PFSK-1 (cell line): ENCODE results near the gene GFOD2.

Experiments used
- FOXP2 ChIP-seq: optimal IDR thresholded peaks from 2 replicates; pipeline ENCODE3; 2011; ENCODE audit warnings: borderline replicate concordance, control low read depth, inconsistent platforms; ENCODE audit not compliant: insufficient read depth; ENCODE audit errors: extremely low read length, extremely low read depth
- POLR2AphosphoS5 ChIP-seq: IDR thresholded peaks from 2 replicates; pipeline ENCODE4 v1.6.1; 2012; ENCODE audit warnings: low read depth, mild to moderate bottlenecking, control low read depth, low read length, moderate library complexity
- REST ChIP-seq, 2 experiments: IDR thresholded peaks; 2 replicates each; pipeline versions ENCODE4 v1.6.1 to v1.8.0; 2011 to 2012; ENCODE audit warnings: low read depth in 2 of 2, low read length in 2 of 2, control low read depth in 1 of 2, inconsistent platforms in 1 of 2, mild to moderate bottlenecking in 1 of 2, moderate library complexity in 1 of 2; ENCODE audit not compliant: insufficient read depth in 1 of 2
- SIN3A ChIP-seq: IDR thresholded peaks from 2 replicates; pipeline ENCODE4 v1.6.1; 2012; ENCODE audit warnings: mild to moderate bottlenecking, low read length, moderate library complexity, borderline replicate concordance; ENCODE audit not compliant: insufficient read depth
- TAF1 ChIP-seq: IDR thresholded peaks from 2 replicates; pipeline ENCODE4 v1.6.1; 2012; ENCODE audit warnings: low read length, control low read depth, borderline replicate concordance; ENCODE audit not compliant: insufficient read depth

The GFOD2 gene

GRCh38 chr16:67668495-67669157 is 50.5 kb downstream of the GFOD2 start:
- TF ChIP-seq REST (IDR thresholded peaks at IDR 0.05; ENCODE audit: insufficient read depth in 1 of 2, low read depth in 2 of 2, low read length in 2 of 2), result no peak
- no peak for TF ChIP-seq FOXP2
- TF ChIP-seq SIN3A, result no peak
- TF ChIP-seq POLR2AphosphoS5, result no peak
- TF ChIP-seq TAF1, result no peak

GRCh38 chr16:67667817-67668494 is 51.2 kb downstream of the GFOD2 start:
- TF ChIP-seq POLR2AphosphoS5, result no peak

GRCh38 chr16:67667453-67667816 is 51.7 kb downstream of the GFOD2 start:
- TF ChIP-seq SIN3A (no peak), POLR2AphosphoS5 (no peak), TAF1 (no peak), FOXP2 (no peak), REST (IDR thresholded peaks at IDR 0.05; ENCODE audit: insufficient read depth in 1 of 2, low read depth in 2 of 2, low read length in 2 of 2) (no peak)

GRCh38 chr16:67666559-67667452 is 52.3 kb downstream of the GFOD2 start, which contains the start of the genes C16orf86 and ENKD1:
Gene C16orf86 (plus strand): TSS chr16:67666814. CDS start chr16:67666971, 157 bp downstream.
Gene ENKD1 (minus strand): TSS chr16:67666750. CDS start chr16:67666442, 308 bp downstream.
- TF ChIP-seq TAF1, result no peak
- TF ChIP-seq REST (IDR thresholded peaks at IDR 0.05; ENCODE audit: insufficient read depth in 1 of 2, low read depth in 2 of 2, low read length in 2 of 2), result no peak
- no peak for TF ChIP-seq FOXP2
- TF ChIP-seq POLR2AphosphoS5, result no peak
- TF ChIP-seq SIN3A, result no peak

GRCh38 chr16:67666032-67666551 is 53.0 kb downstream of the GFOD2 start:
- TF ChIP-seq TAF1, result no peak
- no peak for TF ChIP-seq FOXP2

- TF ChIP-seq TAF1 (no peak), REST (IDR thresholded peaks at IDR 0.05; ENCODE audit: insufficient read depth in 1 of 2, low read depth in 2 of 2, low read length in 2 of 2) (no peak), SIN3A (no peak), FOXP2 (no peak), POLR2AphosphoS5 (no peak)
Measured at GRCh38 chr16:67665598-67665997, 53.5 kb downstream of the GFOD2 start.
